MCF 10A (cell line): ENCODE measurements around the gene RSPH3. TPM values are rescaled to one million over a fixed set of nuclear protein-coding genes. Genes with fewer than 3 reads are reported as not detected.

Source experiments
- Bru-seq: library from RNA; stranded (reverse); fragments of 400-500 nt; gene quantifications from one replicate; lab custom pipeline; 2021; lab: Mats Ljungman, UMichigan
- BruChase-seq, 2 experiments: library from RNA; stranded (reverse); fragments of 400-500 nt; gene quantifications; one replicate each; lab custom pipeline; 2021; lab: Mats Ljungman, UMichigan
- BruUV-seq: library from RNA; stranded (reverse); fragments of 400-500 nt; replicated peaks from 2 replicates; lab custom pipeline; 2021; lab: Mats Ljungman, UMichigan
- CTCF ChIA-PET: fragments of 300-600 bp; sonication (Branson Sonifier 250); formaldehyde crosslinking; extraction: SDS; loops from one replicate; lab custom pipeline; 2021; ENCODE audit warnings: antibody characterized with exemption, inconsistent platforms; lab: Yijun Ruan, JAX
- POLR2A ChIA-PET: fragments of 300-600, 350-650 bp; sonication (Branson Sonifier 250); formaldehyde crosslinking; extraction: SDS; loops from one replicate; lab custom pipeline; 2020; ENCODE audit warnings: antibody characterized with exemption, inconsistent platforms; lab: Yijun Ruan, JAX
- DNase-seq: peaks from one replicate; pipeline ENCODE4 v3.0.0-alpha.2; 2018; ENCODE audit not compliant: unreplicated experiment
- H3K27ac Mint-ChIP-seq: one replicate; pipeline ENCODE4 v1.8.0; 2022; ENCODE audit warnings: mild to moderate bottlenecking, low read depth, mixed read lengths; ENCODE audit not compliant: unreplicated experiment
- H3K27me3 Mint-ChIP-seq: one replicate; pipeline ENCODE4 v1.8.0; 2022; ENCODE audit warnings: mixed read lengths; ENCODE audit not compliant: insufficient read depth, unreplicated experiment
- H3K36me3 Mint-ChIP-seq: one replicate; pipeline ENCODE4 v1.8.0; 2022; ENCODE audit warnings: mild to moderate bottlenecking, moderate library complexity, mixed read lengths; ENCODE audit not compliant: insufficient read depth, unreplicated experiment
- H3K4me1 Mint-ChIP-seq: one replicate; pipeline ENCODE4 v1.8.0; 2022; ENCODE audit warnings: mixed read lengths; ENCODE audit not compliant: insufficient read depth, unreplicated experiment
- H3K4me3 Mint-ChIP-seq: one replicate; pipeline ENCODE4 v1.8.0; 2022; ENCODE audit warnings: mild to moderate bottlenecking, moderate library complexity, mixed read lengths; ENCODE audit not compliant: unreplicated experiment
- H3K9me3 Mint-ChIP-seq: one replicate; pipeline ENCODE4 v1.8.0; 2022; ENCODE audit warnings: mixed read lengths; ENCODE audit not compliant: unreplicated experiment
- intact Hi-C: fragments of 100-400 bp; cut with micrococcal nuclease; formaldehyde crosslinking; loops from 2 replicates; pipeline ENCODE4 v1.14.1; 2022
- long read RNA-seq: library from polyadenylated mRNA; stranded (forward); transcript quantifications from one replicate; pipeline ENCODE4 v2.0.0, GENCODE V29; 2022
- total RNA-seq: library from RNA; stranded (reverse); gene quantifications from 2 replicates; pipeline ENCODE4 v1.2.3, GENCODE V29; 2022
- TF ChIP-seq, protein P1 (sequence below): fragments of 200-600 bp; IDR thresholded peaks from one replicate; pipeline ENCODE4 v1.8.0; 2022; ENCODE audit warnings: antibody characterized with exemption, mild to moderate bottlenecking; ENCODE audit not compliant: unreplicated experiment

RSPH3 gene
- total RNA-seq (13.1 and 14.5 TPM in 2 replicates), Bru-seq, nascent RNA (percentile 74 among the genes with signal in this experiment), BruChase-seq, experiment 1, labeled RNA remaining after a 6-hour chase (percentile 84 among the genes with signal in this experiment), BruChase-seq, experiment 2, labeled RNA remaining after a 2-hour chase (percentile 84 among the genes with signal in this experiment)
- long read RNA-seq, full-length matches to known transcripts = 9 of 18 reads
- long read RNA-seq, partial matches to known transcripts = 1 of 18 reads
- long read RNA-seq, other reads (novel, unspliced or antisense) = 8 of 18 reads

DNA sequence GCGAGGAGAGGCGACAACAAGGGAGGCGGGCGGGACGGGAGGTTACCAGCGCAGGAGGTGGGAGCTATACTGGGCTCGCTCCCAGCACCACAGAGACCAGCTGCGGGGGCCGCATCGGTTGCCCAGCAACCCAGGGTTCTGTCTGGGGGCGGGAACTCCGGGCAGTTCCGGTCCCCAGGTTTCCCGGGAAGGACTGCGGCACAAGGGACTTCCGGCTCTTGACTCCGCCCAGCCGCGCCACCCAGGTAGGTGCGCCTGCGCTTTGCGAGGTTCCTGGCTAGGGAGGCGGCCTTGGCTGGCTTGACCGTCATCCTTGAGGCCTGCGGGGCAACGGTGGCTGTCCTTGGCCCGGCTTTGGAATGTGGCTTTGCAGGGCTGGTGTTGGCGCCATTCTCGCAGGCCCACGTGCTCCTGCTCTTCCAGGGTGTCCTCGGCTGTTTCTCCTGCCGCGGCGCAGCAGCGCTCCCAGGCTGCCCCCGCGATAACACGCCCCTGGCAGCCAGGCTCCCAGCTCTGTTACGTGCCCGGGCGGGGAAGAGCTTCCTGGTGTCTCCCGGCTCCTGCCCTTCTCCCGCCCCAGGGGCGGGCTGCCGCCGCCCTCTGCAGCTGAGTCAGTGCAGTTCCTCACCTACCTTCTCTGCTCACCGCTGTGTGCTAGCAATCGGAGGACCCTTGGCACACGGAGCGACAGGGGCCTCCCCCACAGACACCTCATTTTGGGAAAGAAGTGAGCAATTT is at the start of gene RSPH3:
RSPH3 (minus strand) TSS at position 537 of the 738 bp plus-strand sequence. CDS start 652 bp downstream, outside the sequence.
- CTCF ChIA-PET = interaction anchor here (0.7 to 1.9 kb wide), 11 partner anchors 9 to 296 kb away, joined by 3 to 13 read pairs (median 4); no protein-coding TSS in a partner anchor
- POLR2A ChIA-PET = interaction anchor here (0.5 to 2.8 kb wide), 27 partner anchors 9 to 1376 kb away, joined by 3 to 16 read pairs (median 3); partner anchors contain the start of genes DYNLT1 and EZR
- TF ChIP-seq, protein P1, sequence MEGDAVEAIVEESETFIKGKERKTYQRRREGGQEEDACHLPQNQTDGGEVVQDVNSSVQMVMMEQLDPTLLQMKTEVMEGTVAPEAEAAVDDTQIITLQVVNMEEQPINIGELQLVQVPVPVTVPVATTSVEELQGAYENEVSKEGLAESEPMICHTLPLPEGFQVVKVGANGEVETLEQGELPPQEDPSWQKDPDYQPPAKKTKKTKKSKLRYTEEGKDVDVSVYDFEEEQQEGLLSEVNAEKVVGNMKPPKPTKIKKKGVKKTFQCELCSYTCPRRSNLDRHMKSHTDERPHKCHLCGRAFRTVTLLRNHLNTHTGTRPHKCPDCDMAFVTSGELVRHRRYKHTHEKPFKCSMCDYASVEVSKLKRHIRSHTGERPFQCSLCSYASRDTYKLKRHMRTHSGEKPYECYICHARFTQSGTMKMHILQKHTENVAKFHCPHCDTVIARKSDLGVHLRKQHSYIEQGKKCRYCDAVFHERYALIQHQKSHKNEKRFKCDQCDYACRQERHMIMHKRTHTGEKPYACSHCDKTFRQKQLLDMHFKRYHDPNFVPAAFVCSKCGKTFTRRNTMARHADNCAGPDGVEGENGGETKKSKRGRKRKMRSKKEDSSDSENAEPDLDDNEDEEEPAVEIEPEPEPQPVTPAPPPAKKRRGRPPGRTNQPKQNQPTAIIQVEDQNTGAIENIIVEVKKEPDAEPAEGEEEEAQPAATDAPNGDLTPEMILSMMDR = no peak
- Mint-ChIP-seq H3K9me3 (no peaks in the 10 kb centered on the region), H3K4me1 (peaks cover 21% of the 10 kb centered on the region), H3K27me3 (no peaks in the 10 kb centered on the region), H3K36me3 (peaks cover 6% of the 10 kb centered on the region), H3K27ac (peak within 1 kb of the TSS; percentile 84), H3K4me3 (peak within 1 kb of the TSS; percentile 100)
- intact Hi-C loops = no loop called here
- TSS peak; percentile 68 for BruUV-seq
- peak; percentile 96 for DNase-seq

DNA sequence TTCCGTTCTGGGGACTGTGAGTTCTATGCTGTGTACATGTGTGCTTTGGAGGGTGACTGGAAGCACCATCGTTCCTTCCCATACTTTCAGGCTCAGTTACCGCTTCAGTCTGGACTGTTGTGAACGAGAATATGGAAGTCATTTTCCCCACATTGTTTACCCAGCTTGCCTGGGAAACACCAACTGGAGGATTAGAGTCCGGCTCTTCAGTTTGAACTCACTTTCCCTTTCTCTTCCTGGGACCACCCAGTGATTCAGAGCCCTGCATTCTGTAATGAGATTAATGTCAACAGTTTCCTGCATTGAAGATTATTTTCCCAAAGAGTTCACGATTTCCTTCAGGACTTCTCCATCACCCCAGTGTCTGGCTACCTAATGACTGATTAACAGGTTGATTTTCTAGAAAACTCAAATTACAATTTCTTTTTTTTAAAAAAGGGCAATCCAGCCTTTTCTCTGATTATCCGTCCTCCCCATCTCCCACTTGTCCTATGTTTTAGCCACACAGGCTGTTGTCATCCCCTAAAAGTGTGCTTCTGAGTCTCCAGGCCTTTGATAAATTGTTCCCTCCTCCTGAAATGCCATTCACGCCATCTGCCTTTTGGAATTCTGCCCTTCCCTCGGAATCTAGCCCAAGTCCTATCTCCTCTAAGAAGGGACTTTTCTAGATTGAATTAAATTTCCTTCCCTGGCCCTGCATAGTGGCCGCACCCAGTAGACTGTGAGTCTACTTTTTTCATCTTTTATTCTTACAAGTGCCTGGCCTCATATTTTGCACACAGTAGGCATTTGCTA is 48.1 kb upstream of the RSPH3 start:
- BruUV-seq = no TSS peak
- TF ChIP-seq, protein P1 = no peak
- Mint-ChIP-seq H3K4me1 (no peaks in the 10 kb centered on the region), H3K36me3 (no peaks in the 10 kb centered on the region), H3K4me3 (no peak overlapping the region), H3K27ac (no peak overlapping the region), H3K9me3 (no peaks in the 10 kb centered on the region), H3K27me3 (peaks cover 35% of the 10 kb centered on the region)
- CTCF ChIA-PET = interaction anchor here (0.7 kb wide), 1 partner anchor 39 kb away, joined by 3 read pairs; no protein-coding TSS in a partner anchor
- DNase-seq = no peak
- intact Hi-C loops = no loop called here
- POLR2A ChIA-PET = no interaction called here

DNA sequence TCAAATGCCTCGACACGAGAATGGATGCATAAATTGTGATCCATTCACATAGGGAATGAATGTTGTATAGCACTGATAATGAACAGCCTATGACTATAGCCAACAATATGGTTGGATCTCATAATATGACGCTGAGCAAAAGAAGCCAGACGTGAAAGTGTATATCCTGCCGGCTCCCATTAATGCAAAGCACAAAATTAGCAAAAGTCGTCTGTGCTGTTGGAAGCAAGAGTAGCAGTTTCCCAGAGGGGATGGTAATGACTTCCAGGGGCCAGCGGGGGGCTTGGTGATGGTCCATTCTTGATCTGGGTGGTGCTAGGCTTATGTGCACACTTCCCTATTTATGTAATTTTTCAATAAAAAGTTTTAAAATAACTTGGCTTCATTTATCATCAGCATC is 45.8 kb upstream of the RSPH3 start:
- CTCF ChIA-PET = no interaction called here

More for the DNA sequence above, 45.8 kb upstream of the RSPH3 start:
- TF ChIP-seq, protein P1 = no peak
- Mint-ChIP-seq H3K4me1 (peaks cover 6% of the 10 kb centered on the region), H3K27me3 (peaks cover 35% of the 10 kb centered on the region), H3K36me3 (no peaks in the 10 kb centered on the region), H3K9me3 (no peaks in the 10 kb centered on the region), H3K4me3 (no peak overlapping the region), H3K27ac (no peak overlapping the region)
- no peak for DNase-seq
- BruUV-seq = no TSS peak
- POLR2A ChIA-PET = no interaction called here
- intact Hi-C loops = no loop called here
